GM12878 (cell line): Measurements from ENCODE around the gene SOX18. TPM values are rescaled to one million over a fixed set of nuclear protein-coding genes. Genes with fewer than 3 reads are reported as not detected.
A peak's percentile ranks its signal among the peaks of the same experiment; 100 is the strongest.

Experiments
- ATAC-seq: fragments of 200-7000 bp; cut with Tn5 transposase; 3 replicates; pipeline ENCODE4 v1.9.1; 2020; ENCODE audit warnings: mild to moderate bottlenecking, moderate library complexity
- BruUV-seq: library from RNA; stranded (reverse); fragments of 400-500 nt; replicated peaks from 2 replicates; lab custom pipeline; 2021; lab: Mats Ljungman, UMichigan
- CTCF ChIA-PET: fragments of 300-600 bp; sonication (Branson Sonifier 250); formaldehyde crosslinking; extraction: SDS; loops from one replicate; lab custom pipeline; 2021; ENCODE audit warnings: inconsistent platforms; lab: Yijun Ruan, JAX
- POLR2A ChIA-PET: fragments of 350-600 bp; formaldehyde crosslinking; extraction: SDS; loops from one replicate; lab custom pipeline; 2021; ENCODE audit warnings: inconsistent platforms; lab: Charles Lee
- RAD21 ChIA-PET: fragments of 300-600 bp; sonication (Branson Sonifier 250); formaldehyde crosslinking; loops from one replicate; lab custom pipeline; 2023; ENCODE audit warnings: antibody characterized with exemption; ENCODE audit not compliant: unreplicated experiment; lab: Charles Lee
- SMC1A ChIA-PET: fragments of 300-600 bp; sonication (Branson Sonifier 250); formaldehyde crosslinking; loops from one replicate; lab custom pipeline; 2023; ENCODE audit not compliant: unreplicated experiment, uncharacterized antibody; lab: Charles Lee
- DNase-seq: peaks from one replicate; pipeline ENCODE4 v3.0.0-alpha.2; 2011; ENCODE audit warnings: low read depth, low spot score
- FAIRE-seq: peaks from 3 replicates; lab custom pipeline; 2011; peaks lifted over from hg19 to GRCh38; lab: Jason Lieb, UNC
- H2AFZ ChIP-seq: 2 replicates; pipeline ENCODE4 v1.6.0; 2011; ENCODE audit warnings: low read depth, low read length, control low read depth; ENCODE audit not compliant: control insufficient read depth
- H3K27ac ChIP-seq: 2 replicates; pipeline ENCODE4 v1.5.1; 2011; ENCODE audit warnings: control low read depth; ENCODE audit not compliant: control insufficient read depth, insufficient read depth
- H3K27me3 ChIP-seq, 2 experiments: replicated peaks in 1 of 2; 2 replicates each; pipeline versions ENCODE4 v1.6.0 to v1.6.1; 2011; ENCODE audit warnings: low read length in 1 of 2; ENCODE audit not compliant: control insufficient read depth in 2 of 2, insufficient read depth in 2 of 2
- H3K36me3 ChIP-seq, 2 experiments: 2 replicates each; pipeline ENCODE4 v1.5.1; 2011; ENCODE audit warnings: low read length in 1 of 2; ENCODE audit not compliant: control insufficient read depth in 2 of 2, insufficient read depth in 2 of 2
- H3K4me1 ChIP-seq: 2 replicates; pipeline ENCODE4 v1.6.1; 2011; ENCODE audit warnings: mild to moderate bottlenecking, low read length, moderate library complexity, mixed read lengths; ENCODE audit not compliant: control insufficient read depth, insufficient read depth
- H3K4me2 ChIP-seq: 2 replicates; pipeline ENCODE4 v1.6.0; 2011; ENCODE audit warnings: control low read depth; ENCODE audit not compliant: control insufficient read depth, insufficient read depth
- H3K4me3 ChIP-seq: fragments of 200-600 bp; sonication (generic); 2 replicates; pipeline ENCODE4 v1.5.1; 2016
- H3K79me2 ChIP-seq: 2 replicates; pipeline ENCODE4 v1.6.0; 2011; ENCODE audit warnings: low read length; ENCODE audit not compliant: control insufficient read depth, insufficient read depth
- H3K9ac ChIP-seq: 2 replicates; pipeline ENCODE4 v1.8.0; 2011; ENCODE audit warnings: low read length, control low read depth, mixed read lengths; ENCODE audit not compliant: control insufficient read depth, insufficient read depth
- H3K9me3 ChIP-seq: replicated peaks from 3 replicates; pipeline ENCODE4 v1.5.1; 2011; ENCODE audit warnings: mild to moderate bottlenecking, low read length; ENCODE audit not compliant: control insufficient read depth, insufficient read depth
- H4K20me1 ChIP-seq: 2 replicates; pipeline ENCODE4 v1.6.0; 2011; ENCODE audit not compliant: control insufficient read depth, insufficient read depth
- BCL11A ChIP-seq: IDR thresholded peaks from 2 replicates; pipeline ENCODE4 v1.6.1; 2011; ENCODE audit warnings: low read depth, low read length
- KDM1A ChIP-seq: fragments of 200-600 bp; sonication (generic); IDR thresholded peaks from 2 replicates; pipeline ENCODE4 v1.6.1; 2016; ENCODE audit warnings: borderline replicate concordance
- LARP7 ChIP-seq: fragments of 450-650 bp; IDR thresholded peaks from 2 replicates; pipeline ENCODE4 v1.6.1; 2017; ENCODE audit warnings: mild to moderate bottlenecking
- MTA3 ChIP-seq: IDR thresholded peaks from 2 replicates; pipeline ENCODE4 v1.6.1; 2012; ENCODE audit warnings: low read length, inconsistent platforms, borderline replicate concordance
- NR2F1 ChIP-seq: fragments of 450-650 bp; conservative IDR thresholded peaks from 2 replicates; pipeline ENCODE4 v1.6.1; 2017; ENCODE audit warnings: mild to moderate bottlenecking
- POLR2A ChIP-seq: IDR thresholded peaks from 2 replicates; pipeline ENCODE4 v1.6.1; 2011; ENCODE audit warnings: low read depth, mild to moderate bottlenecking, low read length
- RB1 ChIP-seq: fragments of 450-650 bp; formaldehyde crosslinking; IDR thresholded peaks from 2 replicates; pipeline ENCODE4 v1.6.1; 2017; ENCODE audit warnings: mild to moderate bottlenecking, borderline replicate concordance
- RBBP5 ChIP-seq: fragments of 200-600 bp; sonication (generic); conservative IDR thresholded peaks from 2 replicates; pipeline ENCODE4 v1.6.1; 2016
- SP1 ChIP-seq: IDR thresholded peaks from one replicate; pipeline ENCODE4 v1.6.1; 2011; ENCODE audit warnings: low read depth, low read length
- STAT1 ChIP-seq: fragments of 450-650 bp; conservative IDR thresholded peaks from 2 replicates; pipeline ENCODE4 v1.6.1; 2014; ENCODE audit warnings: antibody characterized with exemption, mild to moderate bottlenecking
- TARDBP ChIP-seq: IDR thresholded peaks from 2 replicates; pipeline ENCODE4 v1.6.1; 2016; ENCODE audit warnings: borderline replicate concordance
- USF1 ChIP-seq: IDR thresholded peaks from 2 replicates; pipeline ENCODE4 v1.6.1; 2011; ENCODE audit warnings: borderline replicate concordance, low read depth, mild to moderate bottlenecking, moderate library complexity, mixed read lengths, low read length; ENCODE audit not compliant: insufficient read depth; ENCODE audit errors: extremely low read length
- ZNF622 ChIP-seq: fragments of 450-650 bp; IDR thresholded peaks from 2 replicates; pipeline ENCODE4 v1.6.1; 2017; ENCODE audit warnings: mild to moderate bottlenecking, inconsistent platforms
- WGBS: methylation state at CpG from one replicate; pipeline ENCODE4 v1.1.6; 2016; ENCODE audit warnings: low lambda C conversion rate; ENCODE audit not compliant: insufficient replicate concordance, insufficient coverage; ENCODE audit errors: missing lambda C conversion rate; 5-methylcytosine and 5-hydroxymethylcytosine counted together
- in situ Hi-C: fragments of 300-500 bp; cut with MboI; formaldehyde crosslinking; loops from 9 replicates; pipeline ENCODE4 v1.14.3; 2018; ENCODE audit warnings: mixed read lengths
- intact Hi-C: fragments of 100-400 bp; cut with micrococcal nuclease; formaldehyde crosslinking; loops from one replicate; pipeline ENCODE4 v1.14.2; 2022; ENCODE audit not compliant: unreplicated experiment
- polyA plus RNA-seq, 11 experiments: library from polyadenylated mRNA; depleted of rRNA in 4 of 11; unstranded in 6 of 11; stranded (reverse) in 5 of 11; fragments of >200 nt; fragmentation: Nextera tagmentation in 4 of 11; fragmentation: Illumina TruSeq in 1 of 11; extraction: Ambion mirVana in 4 of 11; extraction: Trizol in 1 of 11; gene quantifications; 1 replicate in 1 of 11; 2 replicates in 10 of 11; pipeline versions ENCODE4 v1.2.1 to v1.2.3, GENCODE V29; 2011 to 2016; ENCODE audit warnings: inconsistent platforms in 2 of 11, missing spikeins in 2 of 11, low read depth in 1 of 11
- total RNA-seq, 4 experiments: library from RNA; depleted of rRNA in 3 of 4; stranded (reverse); fragments of >200 nt in 3 of 4; fragmentation: Illumina TruSeq in 1 of 4; extraction: Trizol in 1 of 4; gene quantifications; 2 replicates each; pipeline versions ENCODE4 v1.2.1 to v1.2.3, GENCODE V29; 2013 to 2021

SOX18 gene
- total and polyA plus RNA-seq, 10 of the 15 experiments (the other 5 are each of a cell fraction or from before 2014, with no cell fraction given), result 0.05 to 5.6 (median 0.28) TPM; not detected in 3

- H3K27ac ChIP-seq, result no peak overlapping the region
- TF ChIP-seq POLR2A, result peak; percentile 52; the same call in 1 of the 2 replicates
- no peak for TF ChIP-seq MTA3
- DNase-seq (no peak), FAIRE-seq (no peak), ATAC-seq (no peak)
- SMC1A ChIA-PET, result no interaction called here
- peaks cover 22% of the 10 kb centered on the region for H3K4me1 ChIP-seq
- POLR2A ChIA-PET, result no interaction called here
- H3K27me3 ChIP-seq, result no peaks in the 10 kb centered on the region
- no TSS peak for BruUV-seq
- RAD21 ChIA-PET, result no interaction called here
- 66% methylated on average over 20 of the region's 20 CpGs for WGBS
- no peak overlapping the region for H3K4me2 ChIP-seq
- in situ Hi-C loops, result no loop called here
- no peak overlapping the region for H3K9ac ChIP-seq
- H3K36me3 ChIP-seq, result peaks cover 3 to 14% of the 10 kb centered on the region in 2 experiments; a peak in 3 of 4 replicates
- intact Hi-C loops, result no loop called here
- CTCF ChIA-PET, result interaction anchor here (1.2 to 2.3 kb wide), 5 partner anchors 9 to 30 kb away, joined by 5 to 10 read pairs (median 7); no protein-coding TSS in a partner anchor
- H4K20me1 ChIP-seq, result no peaks in the 10 kb centered on the region
- H2AFZ ChIP-seq, result no peak overlapping the region
- H3K4me3 ChIP-seq, result no peak overlapping the region
- no peaks in the 10 kb centered on the region for H3K9me3 ChIP-seq
- no peaks in the 10 kb centered on the region for H3K79me2 ChIP-seq
Measured at GRCh38 chr20:64069209-64069613, 19.8 kb upstream of the SOX18 start.

GRCh38 chr20:64068386-64069208 is 19.2 kb upstream of the SOX18 start:
- Histone ChIP-seq H4K20me1 (no peaks in the 10 kb centered on the region), H3K27me3 (no peaks in the 10 kb centered on the region), H3K27ac (no peak overlapping the region), H3K79me2 (no peaks in the 10 kb centered on the region), H3K36me3 (peaks cover 3 to 9% of the 10 kb centered on the region in 2 experiments; a peak in 3 of 4 replicates), H3K9ac (no peak overlapping the region), H3K4me1 (peaks cover 26% of the 10 kb centered on the region), H3K4me3 (no peak overlapping the region)
- intact Hi-C loops (no loop called here), in situ Hi-C loops (no loop called here)
- RAD21 ChIA-PET, result no interaction called here
- SMC1A ChIA-PET, result no interaction called here
- no TSS peak for BruUV-seq
- FAIRE-seq (no peak), DNase-seq (no peak), ATAC-seq (no peak)
- 33% methylated on average over 12 of the region's 12 CpGs for WGBS
- CTCF ChIA-PET, result interaction anchor here (1.2 to 2.3 kb wide), 5 partner anchors 10 to 29 kb away, joined by 5 to 10 read pairs (median 7); no protein-coding TSS in a partner anchor
- TF ChIP-seq ZNF622, result no peak
- no peak for TF ChIP-seq USF1
- no peak for TF ChIP-seq NR2F1
- TF ChIP-seq RB1, result no peak
- TF ChIP-seq STAT1, result no peak
- no peak for TF ChIP-seq RBBP5
- TF ChIP-seq TARDBP, result no peak
- TF ChIP-seq KDM1A, result no peak
- no peak for TF ChIP-seq LARP7
- TF ChIP-seq BCL11A, result no peak
- no peak for TF ChIP-seq SP1
- TF ChIP-seq, all 136 proteins: peak for 0
- no peaks in the 10 kb centered on the region for H3K9me3 ChIP-seq
- H2AFZ ChIP-seq, result no peak overlapping the region
- POLR2A ChIA-PET, result no interaction called here
- no peak overlapping the region for H3K4me2 ChIP-seq
